ENCODE results near the gene PLXNA4.

GRCh38 chr7:132377015-132377414, 199.3 kb downstream of the PLXNA4 start:
- TF ChIP-seq CTCF (IDR thresholded peaks at IDR 0.05): no peak
- TF ChIP-seq CBFB (CRISPR knock-in tag; IDR thresholded peaks at IDR 0.05; ENCODE audit: low read depth): no peak
- no peak for TF ChIP-seq ATF1 (CRISPR knock-in tag; IDR thresholded peaks at IDR 0.05)
- TF ChIP-seq ZNF232 (CRISPR knock-in tag; IDR thresholded peaks at IDR 0.05): no peak
- TF ChIP-seq ESRRA (CRISPR knock-in tag; IDR thresholded peaks at IDR 0.05; ENCODE audit: borderline replicate concordance): no peak
- TF ChIP-seq RELA (CRISPR knock-in tag; IDR thresholded peaks at IDR 0.05; ENCODE audit: borderline replicate concordance): no peak
- TF ChIP-seq ZBTB21 (CRISPR knock-in tag; IDR thresholded peaks at IDR 0.05; ENCODE audit: borderline replicate concordance): no peak
- no peak for TF ChIP-seq TEAD4 (CRISPR knock-in tag; IDR thresholded peaks at IDR 0.05)
- TF ChIP-seq ZNF416 (CRISPR knock-in tag; IDR thresholded peaks at IDR 0.05): no peak
- no peak for TF ChIP-seq ZNF121 (CRISPR knock-in tag; IDR thresholded peaks at IDR 0.05)
- no peak for TF ChIP-seq ERG (CRISPR knock-in tag; IDR thresholded peaks at IDR 0.05)
- TF ChIP-seq SP1 (CRISPR knock-in tag; conservative IDR thresholded peaks at IDR 0.05): no peak
- TF ChIP-seq CDX4 (CRISPR knock-in tag; IDR thresholded peaks at IDR 0.05; ENCODE audit: borderline replicate concordance): no peak
- TF ChIP-seq NR2C2 (CRISPR knock-in tag; IDR thresholded peaks at IDR 0.05): no peak

Data from WTC11 (cell line).